IMR-90 (cell line): Measurements from ENCODE around the gene HMGN4. TPM values are rescaled to one million over a fixed set of nuclear protein-coding genes. Genes with fewer than 3 reads are reported as not detected.
A peak's percentile ranks its signal among the peaks of the same experiment; 100 is the strongest.

Experiments
- ELK1 ChIP-seq: fragments of 150-350 bp; IDR thresholded peaks from 2 replicates; pipeline ENCODE4 v1.6.1; 2016; ENCODE audit warnings: low read depth, mild to moderate bottlenecking, low read length, moderate library complexity, borderline replicate concordance
- FOS ChIP-seq: fragments of 150-350 bp; IDR thresholded peaks from 2 replicates; pipeline ENCODE4 v1.6.1; 2016; ENCODE audit warnings: low read depth, low read length
- NFE2L2 ChIP-seq: fragments of 150-350 bp; IDR thresholded peaks from 2 replicates; pipeline ENCODE4 v1.6.1; 2016; ENCODE audit warnings: low read depth, mild to moderate bottlenecking, low read length
- SMC3 ChIP-seq: fragments of 150-350 bp; IDR thresholded peaks from 2 replicates; pipeline ENCODE4 v1.6.1; 2016; ENCODE audit warnings: low read depth, mild to moderate bottlenecking, antibody characterized with exemption, low read length, moderate library complexity
- USF2 ChIP-seq: fragments of 150-350 bp; IDR thresholded peaks from 2 replicates; pipeline ENCODE4 v1.6.1; 2017; ENCODE audit warnings: mild to moderate bottlenecking, antibody characterized with exemption, low read length, low read depth
- polyA plus RNA-seq, 3 experiments: library from polyadenylated mRNA; depleted of rRNA; stranded (reverse); fragments of >200 nt; gene quantifications; 2 replicates each; pipeline ENCODE4 v1.2.3, GENCODE V29; 2012; ENCODE audit warnings: low replicate concordance in 1 of 3
- total RNA-seq: library from RNA; depleted of rRNA; stranded (reverse); fragments of >200 nt; gene quantifications from 2 replicates; pipeline ENCODE4 v1.2.3, GENCODE V29; 2012

The HMGN4 gene
- total and polyA plus RNA-seq, 2 of the 4 experiments (the other 2 are of a cell fraction) = 46.4 to 50.2 TPM

- TF ChIP-seq USF2 (peak; percentile 86), NFE2L2 (no peak), SMC3 (peak; percentile 18), ELK1 (no peak), FOS (peak; percentile 72)
Observed at GRCh38 chr6:26537160-26537845, 863 bp upstream of the HMGN4 start (continued).
